SK-N-SH treated with all-trans-retinoic acid at 6 μM for 48 hours (cell line): Measurements from ENCODE around the gene TRIM45.

ENCODE experiments used
- ATAC-seq: fragments of 200-7000 bp; cut with Tn5 transposase; 3 replicates; pipeline ENCODE4 v1.9.1; 2020; ENCODE audit warnings: mild to moderate bottlenecking, moderate library complexity
- ARNTL ChIP-seq: fragments of 450-650 bp; formaldehyde crosslinking; IDR thresholded peaks from 2 replicates; pipeline ENCODE4 v1.5.0; 2020; ENCODE audit warnings: low read depth, mild to moderate bottlenecking, moderate library complexity, borderline replicate concordance
- BACH2 ChIP-seq: fragments of 250-450 bp; sonication (Bioruptor Pico); IDR thresholded peaks from 2 replicates; pipeline ENCODE4 v1.9.0; 2021; ENCODE audit warnings: mild to moderate bottlenecking, borderline replicate concordance
- CREB5 ChIP-seq: fragments of 250-450 bp; sonication (Bioruptor Pico); IDR thresholded peaks from 2 replicates; pipeline ENCODE4 v1.5.1; 2020; ENCODE audit warnings: low read depth, mild to moderate bottlenecking, moderate library complexity
- CSDC2 ChIP-seq: fragments of 250-450 bp; sonication (Bioruptor Pico); IDR thresholded peaks from 2 replicates; pipeline ENCODE4 v1.5.0; 2020; ENCODE audit warnings: mild to moderate bottlenecking, moderate library complexity
- CSRNP3 ChIP-seq: fragments of 250-450 bp; sonication (Bioruptor Pico); IDR thresholded peaks from 2 replicates; pipeline ENCODE4 v1.5.1; 2021; ENCODE audit warnings: mild to moderate bottlenecking, moderate library complexity
- GLIS3 ChIP-seq: fragments of 250-450 bp; sonication (Bioruptor Pico); IDR thresholded peaks from 2 replicates; pipeline ENCODE4 v1.5.0; 2020; ENCODE audit warnings: mild to moderate bottlenecking, moderate library complexity
- ISL1 ChIP-seq: fragments of 250-450 bp; sonication (Bioruptor Pico); IDR thresholded peaks from 2 replicates; pipeline ENCODE4 v2.1.2; 2022; ENCODE audit warnings: mild to moderate bottlenecking, moderate library complexity
- OSR1 ChIP-seq: fragments of 250-450 bp; sonication (Bioruptor Pico); IDR thresholded peaks from 2 replicates; pipeline ENCODE4 v1.8.0; 2022; ENCODE audit warnings: moderate library complexity, mild to moderate bottlenecking, inconsistent platforms
- PATZ1 ChIP-seq: fragments of 250-450 bp; sonication (Bioruptor Pico); IDR thresholded peaks from 2 replicates; pipeline ENCODE4 v1.8.0; 2020; ENCODE audit warnings: mild to moderate bottlenecking, moderate library complexity, borderline replicate concordance
- POU6F1 ChIP-seq: fragments of 250-450 bp; sonication (Bioruptor Pico); IDR thresholded peaks from 2 replicates; pipeline ENCODE4 v1.8.0; 2021; ENCODE audit warnings: low read depth, mild to moderate bottlenecking, moderate library complexity, borderline replicate concordance
- PPARA ChIP-seq: fragments of 250-450 bp; sonication (Bioruptor Pico); IDR thresholded peaks from 2 replicates; pipeline ENCODE4 v1.5.0; 2020; ENCODE audit warnings: mild to moderate bottlenecking, borderline replicate concordance
- RARB ChIP-seq: fragments of 250-450 bp; sonication (Bioruptor Pico); IDR thresholded peaks from 2 replicates; pipeline ENCODE4 v1.8.0; 2021; ENCODE audit warnings: mild to moderate bottlenecking, moderate library complexity
- SNAI2 ChIP-seq: fragments of 250-450 bp; sonication (Bioruptor Pico); IDR thresholded peaks from 2 replicates; pipeline ENCODE4 v1.5.0; 2020; ENCODE audit warnings: mild to moderate bottlenecking, moderate library complexity
- TCF4 ChIP-seq: fragments of 250-450 bp; sonication (Bioruptor Pico); IDR thresholded peaks from 2 replicates; pipeline ENCODE4 v1.8.0; 2021; ENCODE audit warnings: mild to moderate bottlenecking, moderate library complexity, borderline replicate concordance
- TOX ChIP-seq: fragments of 250-450 bp; sonication (Bioruptor Pico); IDR thresholded peaks from 2 replicates; pipeline ENCODE4 v1.8.0; 2021; ENCODE audit warnings: mild to moderate bottlenecking, moderate library complexity, borderline replicate concordance
- TSHZ2 ChIP-seq: fragments of 250-450 bp; sonication (Bioruptor Pico); IDR thresholded peaks from 2 replicates; pipeline ENCODE4 v1.5.0; 2020; ENCODE audit warnings: mild to moderate bottlenecking, moderate library complexity
- ZC3H10 ChIP-seq: fragments of 250-450 bp; sonication (Bioruptor Pico); IDR thresholded peaks from 2 replicates; pipeline ENCODE4 v1.5.1; 2021; ENCODE audit warnings: mild to moderate bottlenecking, moderate library complexity
- ZFP3 ChIP-seq: fragments of 250-450 bp; sonication (Bioruptor Pico); IDR thresholded peaks from 2 replicates; pipeline ENCODE4 v1.5.0; 2020; ENCODE audit warnings: mild to moderate bottlenecking, moderate library complexity
- ZFP30 ChIP-seq: fragments of 450-650 bp; formaldehyde crosslinking; IDR thresholded peaks from 2 replicates; pipeline ENCODE4 v1.5.0; 2022; ENCODE audit warnings: mild to moderate bottlenecking, moderate library complexity
- ZNF565 ChIP-seq: fragments of 450-650 bp; formaldehyde crosslinking; conservative IDR thresholded peaks from 2 replicates; pipeline ENCODE4 v1.5.0; 2020; ENCODE audit warnings: low read depth, mild to moderate bottlenecking, moderate library complexity
- ZNF70 ChIP-seq: fragments of 450-650 bp; formaldehyde crosslinking; IDR thresholded peaks from 2 replicates; pipeline ENCODE4 v1.5.0; 2020; ENCODE audit warnings: mild to moderate bottlenecking, moderate library complexity
- ZNF8 ChIP-seq: fragments of 450-650 bp; formaldehyde crosslinking; IDR thresholded peaks from 2 replicates; pipeline ENCODE4 v1.5.0; 2020; ENCODE audit warnings: mild to moderate bottlenecking, moderate library complexity

Gene TRIM45

GRCh38 chr1:117138561-117138960 lies 17.0 kb upstream of the TRIM45 start:
- no peak for ATAC-seq
- TF ChIP-seq ISL1 (no peak), TOX (CRISPR knock-in tag) (no peak), GLIS3 (CRISPR knock-in tag) (no peak), TSHZ2 (no peak), OSR1 (no peak), PPARA (CRISPR knock-in tag) (no peak), POU6F1 (no peak), BACH2 (CRISPR knock-in tag) (no peak), SNAI2 (CRISPR knock-in tag) (no peak), ZNF565 (CRISPR knock-in tag) (no peak), CSRNP3 (CRISPR knock-in tag) (no peak), PATZ1 (CRISPR knock-in tag) (no peak), RARB (CRISPR knock-in tag) (no peak), TCF4 (CRISPR knock-in tag) (no peak), ZC3H10 (no peak), ZFP3 (CRISPR knock-in tag) (no peak), CSDC2 (CRISPR knock-in tag) (no peak), ZNF70 (CRISPR knock-in tag) (no peak), ZFP30 (CRISPR knock-in tag) (no peak), ARNTL (no peak)

GRCh38 chr1:117138106-117138505 lies 16.6 kb upstream of the TRIM45 start:
- no peak for ATAC-seq
- TF ChIP-seq TSHZ2 (no peak), ZNF8 (CRISPR knock-in tag) (no peak), OSR1 (no peak), ZC3H10 (no peak), CREB5 (CRISPR knock-in tag) (no peak), ZFP3 (CRISPR knock-in tag) (no peak), POU6F1 (no peak)
